ENCODE data around the gene CACNA1G. TPM values are rescaled to one million over a fixed set of nuclear protein-coding genes. Genes with fewer than 3 reads are reported as not detected.

Gene CACNA1G
- total RNA-seq, 1 experiment from 2014 or later = 0.07 TPM

- DNase-seq (ENCODE audit: extremely low read depth, low read depth) = no peak
Observed at GRCh38 chr17:50585346-50585745, 24.8 kb downstream of the CACNA1G start.

- DNase-seq (ENCODE audit: extremely low read depth, low read depth) = no peak
Observed at GRCh38 chr17:50585891-50586290, 25.4 kb downstream of the CACNA1G start.

GRCh38 chr17:50586421-50587247, 26.1 kb downstream of the CACNA1G start:
- no peak for DNase-seq (ENCODE audit: extremely low read depth, low read depth)

GRCh38 chr17:50587571-50587970, 27.1 kb downstream of the CACNA1G start:
- DNase-seq (ENCODE audit: extremely low read depth, low read depth) = no peak

- DNase-seq (ENCODE audit: extremely low read depth, low read depth) = no peak
Observed at GRCh38 chr17:50588391-50589049, 28.0 kb downstream of the CACNA1G start.

- DNase-seq (ENCODE audit: extremely low read depth, low read depth) = no peak
Observed at GRCh38 chr17:50589095-50589705, 28.7 kb downstream of the CACNA1G start.

GRCh38 chr17:50590946-50591737, 30.6 kb downstream of the CACNA1G start:
- DNase-seq (ENCODE audit: extremely low read depth, low read depth) = no peak

GRCh38 chr17:50593321-50593720, 32.8 kb downstream of the CACNA1G start:
- no peak for DNase-seq (ENCODE audit: extremely low read depth, low read depth)

- no peak for DNase-seq (ENCODE audit: extremely low read depth, low read depth)
Observed at GRCh38 chr17:50594128-50594823, 33.8 kb downstream of the CACNA1G start.

- DNase-seq (ENCODE audit: extremely low read depth, low read depth) = no peak
Observed at GRCh38 chr17:50594892-50595291, 34.4 kb downstream of the CACNA1G start.

GRCh38 chr17:50596191-50597037, 35.9 kb downstream of the CACNA1G start:
- no peak for DNase-seq (ENCODE audit: extremely low read depth, low read depth)

- no peak for DNase-seq (ENCODE audit: extremely low read depth, low read depth)
Observed at GRCh38 chr17:50598487-50598886, 38.0 kb downstream of the CACNA1G start.

- DNase-seq (ENCODE audit: extremely low read depth, low read depth) = no peak
Observed at GRCh38 chr17:50599606-50600005, 39.1 kb downstream of the CACNA1G start.

- no peak for DNase-seq (ENCODE audit: extremely low read depth, low read depth)
Observed at GRCh38 chr17:50601823-50602375, 41.4 kb downstream of the CACNA1G start.

GRCh38 chr17:50602836-50603235, 42.3 kb downstream of the CACNA1G start:
- no peak for DNase-seq (ENCODE audit: extremely low read depth, low read depth)

- no peak for DNase-seq (ENCODE audit: extremely low read depth, low read depth)
Observed at GRCh38 chr17:50603340-50603739, 42.8 kb downstream of the CACNA1G start.

- DNase-seq (ENCODE audit: extremely low read depth, low read depth) = no peak
Observed at GRCh38 chr17:50604513-50604912, 44.0 kb downstream of the CACNA1G start.

GRCh38 chr17:50605429-50605828, 44.9 kb downstream of the CACNA1G start:
- no peak for DNase-seq (ENCODE audit: extremely low read depth, low read depth)

Data from NCI-H460 (cell line).